Tongue (tissue), 2 donors: Measurements from ENCODE around the gene LRBA. TPM values are rescaled to one million over a fixed set of nuclear protein-coding genes. Genes with fewer than 3 reads are reported as not detected.

Source experiments
- DNase-seq: peaks from one replicate; pipeline ENCODE4 v3.0.0-alpha.2; 2015
- total RNA-seq: library from RNA; depleted of rRNA; stranded (reverse); fragments of >200 nt; gene quantifications from one replicate; pipeline ENCODE4 v1.2.3, GENCODE V29; 2014

The LRBA gene
- total RNA-seq, 1 donor from 2014 or later = 73.0 TPM

DNA sequence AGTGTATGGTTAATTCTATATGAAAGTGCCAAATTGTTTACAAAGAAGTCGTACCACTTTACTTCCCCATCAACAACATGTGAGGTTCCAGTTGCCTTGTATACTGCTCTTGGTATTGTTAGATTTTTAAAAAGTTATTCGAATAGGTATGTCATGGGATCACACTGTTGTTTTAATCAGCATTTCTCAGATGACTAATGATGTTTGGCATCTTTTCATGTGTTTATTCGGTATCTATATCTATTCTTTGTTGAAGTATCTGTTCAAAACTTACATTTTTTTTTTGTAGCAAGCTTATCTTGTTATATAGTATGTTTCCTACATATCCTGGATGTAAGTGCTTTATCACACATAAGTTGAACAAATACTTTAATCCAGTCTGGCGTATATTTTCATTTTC is 532.5 kb downstream of the LRBA start:
- no peak for DNase-seq

DNA sequence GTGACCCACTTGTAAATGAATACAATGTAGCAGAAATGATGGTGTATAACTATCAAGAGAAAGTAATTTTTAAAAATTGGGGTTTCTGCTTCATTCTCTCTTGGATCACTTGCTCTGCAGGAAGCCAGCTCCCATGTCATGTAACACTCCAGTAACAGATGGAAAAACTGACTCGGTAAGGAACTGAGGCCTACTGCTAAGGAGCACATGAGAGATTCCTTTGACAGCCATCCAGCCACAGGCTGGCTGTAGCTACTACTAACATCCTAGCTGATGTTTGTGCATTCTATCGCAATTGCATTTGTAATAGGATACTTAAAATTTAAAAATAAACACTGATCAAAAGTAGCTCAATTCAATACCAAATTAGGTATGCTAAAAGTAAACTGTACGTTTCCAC is 535.4 kb downstream of the LRBA start:
- peak; percentile 3 for DNase-seq

DNA sequence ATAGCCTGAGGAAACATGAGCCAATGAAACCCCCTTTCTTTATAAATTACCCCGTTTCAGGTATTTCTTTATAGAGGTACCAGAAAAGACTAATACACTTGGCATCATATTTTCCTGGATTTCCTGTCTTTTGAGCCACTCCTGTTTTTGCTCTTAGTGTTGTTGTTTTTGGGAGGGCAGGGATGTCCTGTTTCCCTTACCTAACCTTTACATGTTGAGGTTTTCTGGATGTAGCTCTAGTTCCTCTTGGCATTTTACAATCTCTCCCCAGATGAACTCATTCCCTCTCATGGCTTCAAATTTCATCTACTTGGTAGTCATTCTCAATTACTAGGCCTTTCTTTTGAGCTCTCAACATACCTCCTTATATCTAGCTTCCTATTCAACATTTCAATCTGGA is 537.2 kb downstream of the LRBA start:
- no peak for DNase-seq

DNA sequence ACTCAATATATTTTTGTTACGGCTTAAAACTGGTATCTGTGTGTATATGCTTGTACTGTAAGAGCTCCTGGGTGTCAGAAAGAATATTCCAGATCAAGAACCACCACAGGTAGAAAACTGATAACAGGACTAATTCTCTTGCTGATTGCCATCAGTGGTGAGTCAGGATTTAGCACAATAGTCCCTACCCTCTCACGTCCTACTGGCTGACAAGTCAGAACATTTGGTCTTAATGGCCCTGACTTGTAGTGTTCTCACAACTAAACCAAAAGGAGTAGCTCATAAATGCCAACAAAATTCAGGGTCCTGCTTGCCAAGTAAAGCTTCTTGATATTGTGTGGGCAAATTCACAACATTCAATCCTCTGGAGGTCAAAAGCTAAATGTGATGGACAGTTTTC is 538.3 kb downstream of the LRBA start:
- DNase-seq = no peak

DNA sequence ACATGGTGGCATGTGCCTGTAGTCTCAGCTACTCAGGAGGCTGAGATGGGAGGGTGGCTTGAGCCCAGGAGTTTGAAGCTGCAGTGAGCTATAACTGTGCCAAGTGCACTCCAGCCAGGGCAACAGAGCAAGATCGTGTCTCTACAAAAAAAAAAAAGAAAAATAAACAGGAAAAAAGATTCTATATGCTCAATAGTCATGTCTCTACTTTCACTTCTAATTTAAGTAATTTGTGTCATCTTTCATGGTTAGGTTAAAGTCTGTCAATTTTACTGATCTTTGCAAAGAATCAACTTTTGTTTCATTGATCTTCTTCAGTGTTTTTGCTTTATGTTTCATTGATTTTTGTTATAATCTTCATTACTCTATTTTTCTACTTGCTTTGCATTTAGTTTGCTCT is 539.3 kb downstream of the LRBA start:
- no peak for DNase-seq

DNA sequence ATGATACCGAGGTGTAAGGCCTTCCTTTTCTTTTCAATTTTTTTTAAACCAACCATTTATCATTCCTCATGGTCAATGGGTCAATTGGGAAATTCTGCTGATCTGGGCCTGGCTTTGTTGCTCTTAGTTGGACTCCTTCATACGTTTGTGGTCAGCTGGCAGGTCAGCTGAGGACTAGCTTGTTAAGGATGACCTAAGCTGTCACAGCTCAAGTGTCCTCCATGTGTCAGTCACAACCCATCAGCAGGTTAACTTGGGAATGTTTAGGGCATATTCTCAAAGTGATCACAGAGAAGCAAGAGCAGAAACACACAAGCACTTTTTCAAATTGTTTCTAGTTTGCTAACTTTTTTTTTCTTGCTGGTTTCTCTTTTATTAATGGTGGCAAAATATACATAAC is 550.6 kb downstream of the LRBA start:
- DNase-seq = no peak

DNA sequence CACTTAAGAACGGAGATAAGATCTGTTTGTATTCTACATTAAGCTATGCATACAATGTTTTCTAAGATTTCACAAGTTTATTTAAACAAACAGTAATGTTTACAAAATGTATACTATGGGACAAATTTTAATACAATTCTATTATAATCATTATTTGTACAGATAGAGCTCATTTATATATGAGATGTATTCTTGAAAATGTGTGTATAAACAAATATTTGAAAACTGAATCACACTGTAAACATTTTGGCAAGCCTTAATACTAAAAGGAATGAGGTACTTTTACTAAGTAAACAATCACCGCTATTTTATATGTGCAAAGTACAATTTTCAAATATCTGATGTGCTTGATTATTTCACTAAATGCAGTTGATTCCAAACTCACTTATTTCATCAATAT is 552.3 kb downstream of the LRBA start:
- DNase-seq = no peak

DNA sequence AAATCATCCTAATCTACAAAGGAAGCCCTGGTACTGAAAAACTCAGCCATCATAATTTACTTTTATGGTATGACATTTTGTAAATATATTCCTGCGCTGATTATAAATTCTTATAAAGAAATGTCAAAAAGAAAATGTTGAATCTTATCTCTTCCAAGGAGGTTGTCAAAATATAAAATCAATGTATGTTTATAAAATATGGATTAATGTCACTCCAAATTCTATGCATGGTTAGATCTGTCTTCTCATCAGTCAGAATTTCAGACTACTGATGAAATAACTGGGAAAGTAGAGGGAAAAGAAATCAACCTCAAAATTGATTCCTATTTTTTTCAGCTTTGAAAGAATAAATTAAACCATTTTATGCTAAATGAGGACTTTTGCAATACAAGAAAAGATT is 553.1 kb downstream of the LRBA start:
- no peak for DNase-seq

DNA sequence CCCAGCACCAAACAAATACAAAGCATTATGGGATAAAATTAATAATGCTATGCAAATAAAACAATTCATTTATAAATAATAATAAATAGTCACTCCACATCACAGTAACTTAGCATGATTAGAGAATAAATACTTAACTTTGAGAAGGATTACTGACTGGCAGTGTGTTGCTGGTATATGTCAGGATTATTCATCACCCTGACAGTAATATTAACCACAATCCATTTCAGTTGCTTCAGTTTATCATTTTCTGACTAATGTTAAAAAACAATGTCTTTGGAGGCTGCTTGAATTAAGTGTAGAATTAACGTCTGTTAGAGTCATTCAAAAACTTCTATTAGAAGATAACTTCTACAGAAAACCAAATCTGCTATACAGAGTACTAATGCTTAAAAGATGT is 557.3 kb downstream of the LRBA start:
- DNase-seq = no peak

DNA sequence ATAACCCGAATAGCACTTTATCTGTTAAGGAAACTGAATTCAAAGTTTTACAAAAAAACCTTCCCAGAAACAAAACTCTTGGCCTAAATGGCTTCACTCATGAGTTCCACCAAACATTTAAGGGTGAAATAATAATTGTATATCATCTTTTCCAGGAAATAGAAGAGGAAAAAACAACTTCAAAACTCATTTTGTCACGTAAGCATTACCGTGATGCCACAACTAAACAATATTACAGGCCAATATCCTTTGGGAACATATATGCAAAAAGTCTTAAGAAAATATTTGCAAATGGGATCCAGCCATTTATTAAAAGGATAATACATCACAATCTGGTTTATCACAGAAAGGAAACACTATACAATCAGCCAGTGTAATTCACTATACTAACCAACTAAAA is 563.2 kb downstream of the LRBA start:
- DNase-seq = no peak

DNA sequence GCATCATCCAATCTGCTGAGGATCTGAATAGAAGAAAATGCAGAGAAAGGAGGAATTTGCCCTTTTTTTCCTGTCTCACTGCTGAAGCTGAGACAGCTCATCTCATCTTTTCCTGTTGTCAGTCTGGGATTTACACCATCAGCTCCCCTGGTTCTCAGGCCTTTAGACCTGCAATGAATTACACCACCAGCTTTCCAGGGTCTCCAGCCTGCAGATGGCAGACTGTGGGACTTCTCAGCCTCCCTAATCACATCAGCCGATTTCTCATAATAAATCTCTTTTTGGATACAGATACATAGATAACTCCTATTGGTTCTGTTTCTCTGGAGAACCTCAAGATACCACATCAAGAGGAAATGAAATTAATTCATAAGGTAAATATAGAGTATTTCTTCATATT is 567.7 kb downstream of the LRBA start:
- DNase-seq = no peak

DNA sequence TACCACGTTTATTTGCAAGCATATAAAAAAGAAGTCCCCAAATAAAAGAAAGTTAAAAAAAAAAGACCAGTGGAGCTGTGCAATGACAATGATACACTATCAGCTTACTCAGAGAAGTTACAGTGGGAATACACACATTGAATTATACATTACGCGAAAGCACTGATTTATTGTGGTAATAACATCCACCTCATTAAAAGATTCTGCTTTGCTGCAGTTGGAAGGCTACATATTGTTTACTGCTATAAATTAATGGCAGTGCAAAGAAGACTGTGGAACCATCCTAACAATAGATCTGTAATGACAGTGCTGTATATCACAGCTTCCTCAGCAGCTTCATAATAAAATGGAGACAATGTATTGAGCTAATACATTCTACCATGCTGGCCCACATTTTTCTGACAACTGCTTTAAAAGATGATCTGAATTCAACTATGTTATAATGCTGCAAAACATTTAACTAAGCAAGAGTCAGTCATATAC is 575.6 kb downstream of the LRBA start:
- DNase-seq = no peak

DNA sequence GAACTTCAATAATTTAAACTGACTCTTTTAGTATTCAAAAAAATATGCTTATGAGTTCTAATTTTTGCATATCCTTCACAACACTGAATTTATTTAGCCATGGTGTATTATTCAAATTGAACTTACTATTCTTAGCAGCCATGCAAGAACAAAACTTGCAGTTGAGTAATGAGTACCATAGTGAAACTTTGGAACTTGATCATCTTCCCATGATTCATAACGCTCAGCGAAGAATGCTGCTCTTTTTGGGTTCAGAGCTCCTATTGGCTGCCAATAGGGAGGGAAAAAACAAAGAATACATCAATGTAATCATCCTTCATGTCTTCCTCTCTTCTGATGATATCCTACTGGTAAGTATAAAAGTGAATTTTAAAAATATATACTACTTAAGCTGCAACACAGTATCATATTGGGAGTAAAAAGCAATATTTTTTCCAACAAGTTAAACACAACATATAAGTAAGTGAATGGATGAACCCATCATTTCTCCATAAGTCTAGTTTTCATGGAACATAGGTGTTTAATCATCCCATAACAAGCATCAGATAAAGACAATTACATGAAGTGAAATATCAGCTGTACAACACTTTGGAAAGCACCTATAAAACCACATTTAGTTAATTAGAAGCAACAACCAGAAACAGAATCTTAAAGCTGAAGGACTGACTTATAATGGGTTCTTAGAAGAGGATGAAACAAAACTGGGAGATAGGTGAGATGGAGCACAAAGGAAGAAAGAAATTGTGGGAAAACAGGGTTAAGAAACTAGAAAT is 578.3 kb downstream of the LRBA start:
- DNase-seq = no peak

DNA sequence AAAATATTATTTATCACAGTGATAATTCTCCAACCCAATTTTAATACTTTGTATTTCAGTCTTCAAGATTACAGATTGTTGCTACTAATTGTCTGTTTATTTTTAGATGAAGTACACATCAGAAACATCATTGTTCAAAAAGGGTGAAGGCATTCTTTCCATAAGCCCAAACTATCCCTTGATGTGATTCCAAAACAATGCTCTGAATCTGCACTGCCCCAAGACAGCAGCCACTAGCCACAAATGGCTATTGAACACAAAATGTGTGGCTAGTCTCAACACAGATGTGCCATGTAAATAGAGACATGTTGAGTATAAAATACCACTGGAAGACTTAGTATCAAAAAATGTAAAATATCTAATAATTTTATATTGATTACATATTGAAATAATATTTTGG is 583.9 kb downstream of the LRBA start:
- DNase-seq = no peak

DNA sequence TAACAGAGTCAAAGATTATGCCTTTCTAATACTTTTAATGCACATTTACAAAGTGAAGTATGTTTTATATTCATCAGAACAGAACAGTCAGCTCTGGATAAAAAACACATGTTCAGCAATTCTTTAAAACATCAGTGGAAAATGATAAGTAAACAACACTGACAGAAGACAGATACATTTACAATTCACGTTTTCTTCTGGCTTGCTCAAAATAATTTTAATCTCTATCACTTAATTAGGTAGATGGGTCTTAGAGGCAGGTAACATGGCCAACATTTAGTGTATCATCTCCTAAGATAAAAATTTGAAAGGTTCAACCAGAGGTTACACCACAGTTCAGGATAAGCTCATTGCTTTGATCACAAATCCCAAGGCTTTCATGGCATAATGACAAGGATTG is 589.9 kb downstream of the LRBA start:
- DNase-seq = no peak

DNA sequence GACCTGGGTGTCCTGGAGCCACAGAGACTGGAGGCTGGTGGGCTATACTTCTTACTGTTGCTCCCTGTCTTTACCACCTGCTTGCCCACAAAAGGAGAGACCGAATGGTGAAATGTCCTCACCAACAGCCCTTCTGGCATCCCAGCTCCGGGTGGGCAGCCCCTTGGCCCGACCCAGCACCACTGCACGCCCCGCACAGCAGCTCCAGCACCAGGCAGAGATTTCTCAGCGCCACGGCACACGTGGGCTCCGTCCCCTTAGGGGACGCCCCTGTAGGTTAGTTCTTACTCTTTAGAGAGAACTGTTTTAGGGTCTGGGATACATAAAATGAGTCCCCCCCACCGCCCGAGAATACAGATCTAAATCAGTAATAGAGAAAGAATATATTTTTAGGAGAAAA is 591.6 kb downstream of the LRBA start:
- DNase-seq = no peak

DNA sequence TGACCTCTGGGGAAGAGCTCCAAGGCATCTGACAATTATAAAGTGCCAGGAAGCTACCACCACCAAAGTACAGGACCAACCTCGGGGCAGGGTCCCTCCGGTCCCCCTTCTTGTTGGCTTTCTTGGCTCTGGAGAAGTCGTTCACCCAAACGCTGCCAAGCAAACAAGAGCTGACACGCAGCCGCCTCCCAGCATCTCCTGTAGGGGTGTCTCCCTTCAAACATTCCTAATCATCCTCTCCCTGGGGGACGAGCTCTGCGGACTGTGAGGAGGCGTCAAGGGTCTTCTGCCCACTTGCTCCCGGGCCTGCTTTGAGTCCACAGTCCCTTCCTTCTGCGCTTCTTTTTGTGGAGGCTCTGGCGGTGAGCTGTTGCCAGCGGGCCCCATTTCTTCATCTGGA is 592.0 kb downstream of the LRBA start:
- DNase-seq = no peak

DNA sequence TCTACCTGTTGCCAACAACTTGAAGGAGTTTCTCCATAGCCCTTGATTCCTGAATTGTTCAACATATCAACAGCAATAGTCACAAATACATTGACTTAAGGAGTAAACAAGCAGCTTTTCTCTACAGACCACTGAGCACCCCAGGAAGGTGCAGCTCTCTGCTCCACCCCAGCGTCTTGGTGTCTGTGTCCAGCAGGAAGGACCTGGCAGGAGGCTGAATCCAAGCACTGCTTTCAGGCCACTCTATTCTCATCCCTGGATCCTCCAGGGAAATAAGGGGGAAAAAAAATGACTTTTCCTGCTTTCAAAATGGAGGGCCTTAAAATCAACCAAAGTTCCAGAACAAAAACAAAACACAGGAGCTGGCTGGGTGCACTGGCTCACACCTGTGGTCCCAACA is 593.5 kb downstream of the LRBA start:
- DNase-seq = no peak

DNA sequence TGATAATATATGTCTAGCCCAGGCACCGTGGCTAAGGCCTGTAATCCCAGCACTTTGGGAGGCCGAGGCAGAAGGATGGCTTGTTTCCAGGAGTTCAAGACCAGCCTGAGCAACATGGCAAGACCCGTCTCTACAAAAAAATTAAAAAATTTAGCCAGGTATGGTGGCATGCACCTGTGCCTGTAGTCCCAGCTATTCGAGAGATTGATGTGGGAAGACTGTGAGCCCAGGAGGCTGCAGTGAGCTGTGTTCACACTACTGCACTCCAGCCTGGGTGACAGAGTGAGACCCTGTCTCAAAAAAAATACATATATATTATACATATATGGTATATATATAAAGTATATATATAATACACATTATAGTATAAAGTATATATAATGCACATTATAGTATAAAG is 595.1 kb downstream of the LRBA start:
- DNase-seq = no peak

DNA sequence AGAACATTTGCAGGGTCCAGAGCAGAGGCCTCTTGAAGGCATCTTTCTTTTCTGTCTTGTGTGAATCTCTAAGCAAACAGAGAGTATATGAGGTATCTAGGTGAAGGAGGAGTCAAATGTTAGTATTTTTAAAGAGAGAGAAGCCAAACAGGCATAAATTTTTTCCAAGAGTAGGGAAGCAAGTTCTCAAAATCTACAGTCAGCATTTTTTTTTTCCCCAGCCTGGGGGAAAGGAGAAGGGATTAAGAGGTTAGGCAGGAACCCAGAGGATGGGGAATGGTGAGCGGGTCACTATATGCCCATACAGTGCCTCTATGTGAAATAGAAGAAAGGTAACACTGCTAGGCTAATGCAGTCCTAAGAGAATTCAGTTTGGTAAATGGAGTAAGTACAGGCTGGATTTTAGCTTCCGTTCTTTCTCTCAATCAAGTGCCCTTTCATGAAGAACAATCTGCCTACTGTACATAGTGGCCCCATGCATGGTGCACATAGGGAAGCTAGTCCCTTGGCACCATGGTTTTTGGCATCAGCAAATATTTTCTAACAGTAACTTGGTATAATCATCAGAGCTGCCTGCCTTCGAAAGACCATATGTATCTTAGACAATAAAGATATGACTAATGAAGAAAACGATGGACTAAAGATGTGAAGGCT is 596.2 kb downstream of the LRBA start:
- no peak for DNase-seq

DNA sequence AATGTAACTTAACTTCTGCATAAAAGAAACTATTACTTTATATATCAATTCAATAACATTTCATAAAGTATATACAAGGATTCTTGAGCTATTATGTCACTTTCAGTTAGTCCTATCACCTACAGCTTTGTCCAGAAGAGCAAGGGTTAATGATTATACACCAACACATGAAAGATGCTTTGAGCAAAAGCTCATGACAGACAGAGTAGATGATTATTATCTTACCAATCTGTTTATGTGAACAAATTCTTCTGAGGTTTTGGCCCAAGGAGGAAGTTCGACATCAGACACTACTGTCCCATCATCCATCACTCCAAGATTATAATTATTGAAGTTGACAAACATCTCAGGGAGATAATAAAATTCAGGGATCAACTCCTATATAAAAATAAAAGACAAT is 599.9 kb downstream of the LRBA start:
- DNase-seq = no peak

DNA sequence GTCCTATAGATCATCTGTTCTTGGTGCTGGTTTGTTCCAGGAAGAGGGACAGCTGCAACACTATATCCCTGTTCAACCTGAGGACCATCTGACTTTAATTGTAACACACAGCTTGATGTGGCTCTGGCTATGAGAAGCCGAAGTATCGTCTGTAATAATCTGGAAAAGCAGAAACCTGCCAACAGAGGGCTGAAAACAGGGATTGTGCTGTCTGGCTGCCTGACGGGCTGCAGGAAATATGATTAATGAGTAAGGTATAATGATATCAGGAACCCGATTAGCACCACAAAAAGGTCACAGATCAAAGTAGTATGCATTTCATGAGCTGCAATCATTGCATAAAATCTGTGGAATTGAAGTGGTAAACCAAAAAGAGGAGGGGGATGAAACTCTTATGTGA is 603.6 kb downstream of the LRBA start:
- DNase-seq = peak; percentile 14

DNA sequence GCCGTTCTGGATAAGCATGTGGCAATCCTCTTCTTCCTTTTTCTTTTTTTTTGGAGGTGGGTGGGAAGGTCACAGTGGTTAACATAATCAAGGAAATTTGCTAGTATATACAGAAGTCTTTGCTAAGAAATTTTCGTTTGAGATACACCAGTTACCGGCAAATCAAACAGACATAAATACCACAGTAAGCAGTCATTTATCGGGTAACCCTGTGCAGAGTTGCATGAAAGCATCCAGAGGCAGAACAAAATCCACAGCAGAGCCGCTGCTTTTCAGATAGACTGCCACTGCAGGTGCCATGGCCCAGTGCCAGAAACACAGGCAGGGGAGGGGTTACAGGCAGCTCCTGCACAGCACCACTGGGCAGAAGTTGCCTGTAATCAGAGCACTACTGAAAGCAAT is 612.2 kb downstream of the LRBA start:
- peak; percentile 74 for DNase-seq

DNA sequence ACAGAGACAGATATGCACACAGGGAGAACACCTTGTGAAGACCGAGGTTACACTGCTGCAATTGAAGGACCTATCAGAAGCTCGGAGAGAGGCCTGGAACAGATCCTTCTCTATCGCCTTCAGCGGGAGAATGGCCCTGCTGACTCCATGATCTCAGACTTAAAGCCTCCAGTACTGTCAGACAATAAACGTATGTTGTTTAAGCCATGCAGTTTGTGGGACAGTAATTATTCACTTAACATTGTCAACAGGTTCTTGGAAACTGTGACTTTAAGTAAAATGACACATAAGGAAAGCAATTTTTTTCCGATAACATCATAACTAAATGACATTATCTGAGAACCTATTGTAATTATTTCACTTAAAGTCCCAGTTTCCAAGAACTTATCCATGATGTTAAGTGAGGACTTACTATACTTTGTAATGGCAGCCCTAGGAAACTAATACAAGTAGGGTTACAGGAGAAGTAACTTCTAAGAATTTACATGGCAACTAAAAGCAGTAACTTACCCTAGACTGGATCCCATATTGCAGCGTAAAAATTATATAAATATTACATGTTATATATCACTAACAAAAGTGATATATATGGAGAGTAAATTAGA is 613.9 kb downstream of the LRBA start:
- DNase-seq = no peak
